ENCODE data around the gene PRKN.

GRCh38 chr6:161338015-161338414, 1389.6 kb downstream of the PRKN start:
- no peak for TF ChIP-seq CTCF (IDR thresholded peaks at IDR 0.05)
- TF ChIP-seq POLR2A (IDR thresholded peaks at IDR 0.05) = no peak
